GM12892 (cell line): ENCODE results near the gene PELO.

ENCODE experiments used
- POLR2A ChIP-seq: IDR thresholded peaks from 2 replicates; pipeline ENCODE4 v1.6.1; 2011; ENCODE audit warnings: low read depth, low read length, control low read depth
- POLR2AphosphoS5 ChIP-seq: IDR thresholded peaks from 2 replicates; pipeline ENCODE4 v1.6.1; 2011; ENCODE audit warnings: low read depth, low read length, control low read depth
- TAF1 ChIP-seq: IDR thresholded peaks from 2 replicates; pipeline ENCODE4 v1.6.1; 2011; ENCODE audit warnings: low read depth, mild to moderate bottlenecking, control low read depth, low read length, borderline replicate concordance

- TF ChIP-seq POLR2AphosphoS5: no peak
- TF ChIP-seq POLR2A: no peak
- TF ChIP-seq TAF1: no peak
These were observed 14.7 kb downstream of the PELO start for GRCh38 chr5:52802272-52802973.
